Head of caudate nucleus (tissue), 42 donors: Measurements from ENCODE around the gene TMEM191C.
"Not testable (repeated sequence)": the region's sequence is repeated elsewhere in the genome, so short reads cannot be mapped to it uniquely, and the experiment has no call there.

Source experiments
- DNase-seq, 42 donors: peaks; one replicate each; pipeline versions ENCODE4 v3.0.0 to v3.0.0-alpha.2; 2020 to 2021; ENCODE audit warnings: mixed read lengths in 7 of 42
- intact Hi-C: fragments of 100-400 bp; cut with DNase I; formaldehyde crosslinking; loops from one replicate; pipeline ENCODE4 v1.15.0; 2022

TMEM191C gene

GRCh38 chr22:21512022-21512421, 44.8 kb downstream of the TMEM191C start:
- intact Hi-C loops: not testable (repeated sequence)
- DNase-seq: peak in 5 of 42 donors; percentile 1 to 27 (median 6)

DNA sequence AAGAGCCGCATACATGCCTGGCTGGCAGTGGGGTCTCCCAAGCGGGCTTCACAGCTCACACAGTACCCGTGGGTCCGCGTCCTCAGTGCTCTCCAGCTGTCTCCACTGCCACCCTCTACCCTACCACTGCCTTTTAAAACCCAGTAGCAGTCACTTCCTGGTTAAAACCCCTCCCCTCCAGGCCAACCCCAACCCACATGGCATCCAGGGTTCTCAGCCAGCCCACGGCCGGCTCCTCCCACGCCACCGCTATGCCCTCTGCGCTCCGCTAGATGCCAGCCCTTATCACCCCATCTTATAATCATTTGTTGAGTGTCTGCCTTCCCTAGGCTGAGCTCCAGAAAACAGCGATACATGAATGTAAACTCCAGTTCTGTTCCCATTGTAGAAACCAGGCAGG, 46.9 kb downstream of the TMEM191C start:
- intact Hi-C loops, DNase-seq: not testable (repeated sequence)

GRCh38 chr22:21515234-21515633, 48.0 kb downstream of the TMEM191C start:
- intact Hi-C loops, DNase-seq: not testable (repeated sequence)

DNA sequence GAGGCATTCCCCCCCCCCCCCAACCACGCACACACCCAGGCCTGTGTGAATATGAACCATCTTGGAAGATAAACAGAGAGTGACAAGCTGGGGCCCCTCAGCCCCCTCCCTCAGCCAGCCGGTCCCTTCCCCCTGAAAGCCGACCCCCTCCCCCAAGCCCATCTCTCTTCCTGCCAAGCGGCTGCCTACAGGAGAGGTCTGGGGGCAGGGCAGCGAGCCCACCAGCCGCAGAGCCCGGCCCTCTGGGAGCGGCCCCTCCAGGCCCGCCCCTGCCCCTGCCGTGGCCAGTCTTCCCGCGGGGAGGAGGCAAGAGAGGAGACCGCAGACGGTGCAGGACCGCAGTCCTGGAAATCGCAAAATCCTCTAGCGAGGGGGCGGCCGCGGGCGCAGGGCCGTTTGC, 49.3 kb downstream of the TMEM191C start:
- DNase-seq, intact Hi-C loops: not testable (repeated sequence)

- DNase-seq, intact Hi-C loops: not testable (repeated sequence)
These were observed 50.0 kb downstream of the TMEM191C start for GRCh38 chr22:21516970-21517764.
